Ammon's horn (tissue), 1 donor: Measurements from ENCODE around the gene CUX1.
"Not testable (repeated sequence)": the region's sequence is repeated elsewhere in the genome, so short reads cannot be mapped to it uniquely, and the experiment has no call there.

ENCODE experiments used
- DNase-seq: peaks from one replicate; pipeline ENCODE4 v3.0.0-alpha.2; 2016; ENCODE audit warnings: low spot score

The CUX1 gene, protein sequence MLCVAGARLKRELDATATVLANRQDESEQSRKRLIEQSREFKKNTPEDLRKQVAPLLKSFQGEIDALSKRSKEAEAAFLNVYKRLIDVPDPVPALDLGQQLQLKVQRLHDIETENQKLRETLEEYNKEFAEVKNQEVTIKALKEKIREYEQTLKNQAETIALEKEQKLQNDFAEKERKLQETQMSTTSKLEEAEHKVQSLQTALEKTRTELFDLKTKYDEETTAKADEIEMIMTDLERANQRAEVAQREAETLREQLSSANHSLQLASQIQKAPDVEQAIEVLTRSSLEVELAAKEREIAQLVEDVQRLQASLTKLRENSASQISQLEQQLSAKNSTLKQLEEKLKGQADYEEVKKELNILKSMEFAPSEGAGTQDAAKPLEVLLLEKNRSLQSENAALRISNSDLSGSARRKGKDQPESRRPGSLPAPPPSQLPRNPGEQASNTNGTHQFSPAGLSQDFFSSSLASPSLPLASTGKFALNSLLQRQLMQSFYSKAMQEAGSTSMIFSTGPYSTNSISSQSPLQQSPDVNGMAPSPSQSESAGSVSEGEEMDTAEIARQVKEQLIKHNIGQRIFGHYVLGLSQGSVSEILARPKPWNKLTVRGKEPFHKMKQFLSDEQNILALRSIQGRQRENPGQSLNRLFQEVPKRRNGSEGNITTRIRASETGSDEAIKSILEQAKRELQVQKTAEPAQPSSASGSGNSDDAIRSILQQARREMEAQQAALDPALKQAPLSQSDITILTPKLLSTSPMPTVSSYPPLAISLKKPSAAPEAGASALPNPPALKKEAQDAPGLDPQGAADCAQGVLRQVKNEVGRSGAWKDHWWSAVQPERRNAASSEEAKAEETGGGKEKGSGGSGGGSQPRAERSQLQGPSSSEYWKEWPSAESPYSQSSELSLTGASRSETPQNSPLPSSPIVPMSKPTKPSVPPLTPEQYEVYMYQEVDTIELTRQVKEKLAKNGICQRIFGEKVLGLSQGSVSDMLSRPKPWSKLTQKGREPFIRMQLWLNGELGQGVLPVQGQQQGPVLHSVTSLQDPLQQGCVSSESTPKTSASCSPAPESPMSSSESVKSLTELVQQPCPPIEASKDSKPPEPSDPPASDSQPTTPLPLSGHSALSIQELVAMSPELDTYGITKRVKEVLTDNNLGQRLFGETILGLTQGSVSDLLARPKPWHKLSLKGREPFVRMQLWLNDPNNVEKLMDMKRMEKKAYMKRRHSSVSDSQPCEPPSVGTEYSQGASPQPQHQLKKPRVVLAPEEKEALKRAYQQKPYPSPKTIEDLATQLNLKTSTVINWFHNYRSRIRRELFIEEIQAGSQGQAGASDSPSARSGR (N-terminal part only)

DNA sequence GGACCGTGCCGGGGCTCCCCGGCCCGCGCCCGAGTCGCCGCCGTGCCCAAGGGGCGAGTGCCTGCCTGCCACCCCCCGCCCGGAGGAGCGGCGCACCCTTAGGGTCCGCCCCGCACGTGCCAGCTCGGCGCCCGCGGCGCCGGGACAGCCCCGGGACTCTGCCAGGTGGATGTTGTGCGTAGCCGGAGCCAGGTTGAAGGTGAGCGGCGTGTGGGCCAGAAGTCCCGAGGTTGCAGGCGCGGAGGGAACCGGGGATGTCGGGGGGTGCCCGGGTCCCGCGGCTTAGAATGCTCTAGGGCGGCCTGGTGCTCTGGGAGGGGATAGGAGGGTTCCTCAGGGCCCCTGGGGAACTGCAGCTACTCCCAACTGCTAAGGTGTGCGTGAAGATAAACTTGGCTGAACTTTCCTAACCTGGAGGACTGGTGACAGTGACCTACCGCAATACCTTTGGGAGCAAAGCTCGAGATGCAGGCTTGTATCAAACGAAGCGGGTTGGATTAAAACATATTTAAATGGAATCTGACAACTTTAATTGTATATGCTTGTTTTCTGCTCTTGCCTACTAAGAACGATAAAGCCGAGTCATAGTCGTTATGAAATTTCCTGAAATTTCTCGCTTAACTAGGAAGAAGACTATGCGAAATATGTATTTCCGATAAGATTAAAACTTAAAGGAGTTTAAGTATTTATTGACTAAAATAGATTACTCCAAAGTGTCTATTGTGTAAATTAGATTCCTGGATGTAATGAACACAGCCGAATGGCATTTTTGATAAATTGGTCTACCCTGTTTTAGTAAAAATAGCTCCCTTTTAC, at the start of gene CUX1:
TSS of gene CUX1 (plus strand) at position 156 of the 816 bp plus-strand sequence. CDS start at position 170, 14 bp downstream.
- no peak for DNase-seq

DNA sequence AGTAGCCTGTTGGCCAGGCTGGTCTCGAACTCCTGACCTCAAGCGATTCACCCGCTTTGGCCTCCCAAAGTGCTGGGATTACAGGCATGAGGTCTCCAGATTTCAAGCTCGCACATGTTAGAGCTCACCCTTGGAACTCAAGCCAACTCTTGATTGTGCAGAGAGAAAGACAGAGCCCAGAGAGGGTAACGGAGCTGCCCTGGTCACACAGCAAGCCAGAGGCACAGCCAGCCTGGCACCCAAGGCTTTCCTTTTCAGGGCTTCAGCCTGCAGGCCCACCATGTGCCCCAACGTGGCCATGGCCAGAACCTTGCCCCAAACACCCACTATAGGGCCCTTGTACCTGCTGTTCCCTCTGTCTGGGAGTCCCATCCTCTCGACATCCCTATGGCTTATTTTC, 49.1 kb upstream of the CUX1 start:
- no peak for DNase-seq

DNA sequence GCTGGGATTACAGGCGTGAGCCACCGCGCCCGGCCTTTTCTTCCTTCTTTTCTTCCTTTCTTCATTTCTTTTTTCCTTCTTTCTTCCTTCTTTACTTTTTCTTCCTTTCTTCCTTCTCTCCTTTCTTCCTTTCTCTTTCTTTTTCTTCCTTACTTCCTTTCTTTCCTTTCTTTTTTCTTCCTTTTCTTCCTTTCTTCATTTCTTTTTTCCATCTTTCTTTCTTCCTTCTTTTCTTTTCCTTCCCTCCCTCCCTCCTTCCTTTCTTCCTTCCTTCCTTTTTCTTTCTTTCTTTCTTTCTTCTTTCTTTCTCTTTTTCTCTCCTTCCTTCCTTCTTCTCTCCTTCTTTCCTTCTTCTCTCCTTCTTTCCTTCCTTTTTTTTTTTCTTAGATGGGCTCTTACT, 47.0 kb upstream of the CUX1 start:
- no peak for DNase-seq

DNA sequence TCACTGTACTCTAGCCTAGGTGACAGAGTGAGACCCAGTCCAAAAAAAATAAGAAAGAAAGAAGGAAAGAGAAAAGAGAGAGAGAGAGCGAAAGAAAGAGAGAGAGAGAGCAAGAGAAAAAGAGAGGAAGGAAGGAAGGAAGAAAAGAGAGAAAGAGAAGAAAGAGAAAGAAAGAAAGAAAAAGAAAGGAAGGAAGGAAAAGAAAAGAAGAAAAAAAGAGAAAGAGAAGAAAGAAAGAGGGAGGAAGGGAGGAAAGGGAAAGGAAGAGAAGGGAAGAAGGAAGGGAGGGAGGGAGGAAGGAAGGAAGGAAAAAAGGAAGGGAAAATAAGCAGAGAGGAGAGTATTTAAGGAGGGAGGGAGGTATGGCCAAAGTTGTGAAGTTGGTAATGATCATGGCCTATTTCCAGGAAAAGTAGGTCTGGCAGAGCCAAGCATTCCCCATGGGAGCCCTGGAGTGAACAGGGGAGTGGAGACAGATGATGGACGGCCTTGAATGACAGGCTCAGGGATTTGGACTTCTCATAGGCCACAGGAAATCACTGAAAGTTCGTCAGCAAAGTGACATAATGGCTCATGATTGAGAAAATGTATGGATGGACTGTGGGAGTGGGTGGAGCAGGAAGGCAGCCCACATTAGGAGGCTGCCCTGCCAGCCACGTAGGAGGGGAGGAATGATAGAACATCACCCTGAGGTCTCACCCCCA, 44.8 kb upstream of the CUX1 start:
- no peak for DNase-seq

DNA sequence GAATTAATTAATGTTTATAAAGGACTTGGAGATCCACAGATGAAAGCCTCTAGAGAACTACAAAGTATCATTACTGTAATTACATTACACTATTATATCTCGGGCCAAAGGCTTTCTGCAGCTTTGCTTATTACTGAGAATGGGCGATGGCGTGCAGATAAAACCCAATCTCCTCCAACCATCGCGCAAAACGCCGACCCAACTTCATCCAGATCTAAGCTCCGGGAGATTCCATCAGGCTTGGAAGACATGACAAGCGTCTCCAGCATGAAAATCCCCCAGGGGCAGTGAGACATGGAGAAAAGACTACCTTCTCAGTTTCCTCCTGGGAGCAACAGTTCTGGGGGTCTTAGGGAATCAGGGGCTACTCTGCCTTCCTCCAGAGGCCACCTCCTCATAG, 42.2 kb upstream of the CUX1 start:
- DNase-seq: no peak

DNA sequence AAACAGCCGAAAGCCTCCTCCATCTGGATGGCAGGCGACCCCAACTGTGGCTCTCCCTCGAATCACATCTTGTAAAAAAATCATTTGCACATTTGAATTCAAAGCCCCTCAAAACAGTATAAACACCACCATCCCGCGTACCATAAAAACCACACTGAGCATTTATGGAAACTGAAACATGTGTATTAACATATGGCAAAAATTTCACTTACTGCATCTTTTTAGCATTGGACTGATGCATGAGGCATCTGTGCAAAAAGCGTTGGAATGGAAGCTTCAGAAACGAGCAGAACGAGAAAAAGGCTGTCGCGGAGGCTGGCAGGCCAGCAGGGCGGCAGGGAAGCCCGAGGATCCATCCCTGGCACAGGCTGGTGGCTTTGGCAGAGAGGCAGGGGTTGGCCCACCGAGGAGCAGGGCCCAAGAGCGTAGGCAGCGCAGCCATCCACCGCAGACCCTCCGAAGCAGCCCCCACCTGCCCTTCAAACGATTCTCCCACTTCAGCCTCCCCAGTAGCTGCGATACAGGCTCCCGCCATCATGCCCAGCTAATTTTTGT, 39.3 kb upstream of the CUX1 start:
- DNase-seq: peak; percentile 11

DNA sequence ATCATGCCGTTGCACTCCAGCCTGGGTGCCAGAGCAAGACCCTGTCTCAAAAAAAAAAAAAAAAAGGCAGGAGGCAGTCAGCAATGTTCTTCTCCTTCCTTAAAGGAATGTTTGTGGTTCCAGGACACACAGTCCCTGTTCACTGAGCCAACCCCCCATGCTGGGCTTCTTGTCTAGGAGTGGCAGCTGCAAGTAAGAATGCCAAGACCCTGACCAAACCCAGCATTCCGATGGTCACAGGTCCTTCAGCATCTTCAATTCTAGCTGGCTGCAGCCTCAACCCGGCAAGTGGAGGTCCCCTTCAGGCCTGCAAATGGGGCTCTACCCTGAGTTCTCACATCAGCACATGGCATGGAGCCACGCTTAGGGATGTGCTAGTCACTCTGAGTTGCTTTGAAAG, 38.2 kb upstream of the CUX1 start:
- no peak for DNase-seq

DNA sequence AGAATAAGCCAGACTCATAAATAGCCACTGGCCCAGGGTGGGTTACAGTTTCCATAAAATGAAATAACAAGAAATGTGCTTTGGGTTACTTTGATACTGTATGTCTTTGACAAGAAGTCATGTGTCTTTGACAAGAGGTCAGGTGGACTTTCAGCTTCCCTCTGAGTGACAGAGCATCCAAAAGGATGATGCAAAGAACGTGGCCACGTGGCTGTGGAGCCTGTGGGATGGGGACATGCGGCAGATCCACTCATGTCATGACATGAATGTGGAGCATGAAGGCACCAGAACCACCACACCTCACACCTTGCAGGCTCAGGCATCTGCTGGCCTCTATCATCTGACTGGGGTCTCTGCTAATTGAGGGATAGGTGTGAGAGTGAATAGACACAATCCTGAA, 37.1 kb upstream of the CUX1 start:
- no peak for DNase-seq

DNA sequence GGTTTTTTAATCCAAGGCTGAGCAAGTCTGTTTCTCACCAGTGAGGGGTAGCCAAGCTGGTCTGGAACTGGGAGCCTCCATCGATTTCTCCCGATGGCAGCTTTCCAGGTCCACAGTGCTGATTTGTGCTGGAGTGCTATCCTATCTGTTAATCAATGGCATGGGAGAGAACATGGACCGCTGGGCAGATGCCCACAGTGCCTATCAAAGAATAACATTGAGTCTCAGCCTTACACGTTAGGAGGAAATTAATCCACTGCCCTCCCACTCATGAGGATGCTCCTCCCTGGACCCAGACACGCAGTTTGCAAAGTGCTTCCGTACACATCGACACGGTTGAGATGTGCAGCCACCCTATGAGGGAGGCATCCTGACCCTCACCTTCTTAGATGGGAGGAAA, 36.0 kb upstream of the CUX1 start:
- DNase-seq: no peak

DNA sequence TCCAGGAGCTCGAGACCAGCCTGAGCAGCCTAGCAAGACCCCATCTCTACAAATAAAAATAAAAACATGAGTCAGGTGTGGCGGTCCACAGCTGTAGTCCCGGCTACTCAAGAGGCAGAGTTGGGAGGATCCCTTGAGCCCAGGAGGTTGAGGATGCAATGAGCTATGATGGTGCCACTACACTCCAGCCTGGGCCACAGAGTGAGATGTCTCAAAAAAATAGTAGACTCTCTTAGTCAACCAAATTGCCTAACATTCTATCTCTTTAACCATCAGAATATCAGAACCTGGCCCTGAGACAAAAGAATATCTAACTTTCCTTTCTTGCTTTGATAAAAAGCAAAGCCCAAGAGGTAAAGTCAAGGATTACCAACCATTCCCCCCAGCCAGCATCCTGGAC, 35.0 kb upstream of the CUX1 start:
- DNase-seq: no peak

DNA sequence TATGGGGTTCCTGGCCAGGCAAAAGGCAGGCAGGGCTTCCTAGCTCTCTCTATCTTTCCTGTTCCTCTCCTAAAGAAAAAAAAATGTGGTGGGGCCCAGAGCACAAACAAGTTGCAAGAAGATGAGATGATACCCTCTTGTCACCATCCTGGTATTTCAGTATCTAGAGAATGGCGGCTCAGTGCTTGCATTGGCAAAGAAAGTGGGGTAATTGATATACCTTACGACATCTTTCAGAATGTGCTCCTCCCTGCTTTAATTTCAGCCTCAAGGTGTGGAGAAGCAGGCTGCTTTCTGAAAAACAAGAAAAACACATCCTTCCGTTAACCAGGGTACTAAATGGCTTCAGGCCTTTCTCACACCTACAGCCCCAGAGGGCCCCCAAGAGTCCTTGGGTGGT, 34.5 kb upstream of the CUX1 start:
- DNase-seq: no peak

DNA sequence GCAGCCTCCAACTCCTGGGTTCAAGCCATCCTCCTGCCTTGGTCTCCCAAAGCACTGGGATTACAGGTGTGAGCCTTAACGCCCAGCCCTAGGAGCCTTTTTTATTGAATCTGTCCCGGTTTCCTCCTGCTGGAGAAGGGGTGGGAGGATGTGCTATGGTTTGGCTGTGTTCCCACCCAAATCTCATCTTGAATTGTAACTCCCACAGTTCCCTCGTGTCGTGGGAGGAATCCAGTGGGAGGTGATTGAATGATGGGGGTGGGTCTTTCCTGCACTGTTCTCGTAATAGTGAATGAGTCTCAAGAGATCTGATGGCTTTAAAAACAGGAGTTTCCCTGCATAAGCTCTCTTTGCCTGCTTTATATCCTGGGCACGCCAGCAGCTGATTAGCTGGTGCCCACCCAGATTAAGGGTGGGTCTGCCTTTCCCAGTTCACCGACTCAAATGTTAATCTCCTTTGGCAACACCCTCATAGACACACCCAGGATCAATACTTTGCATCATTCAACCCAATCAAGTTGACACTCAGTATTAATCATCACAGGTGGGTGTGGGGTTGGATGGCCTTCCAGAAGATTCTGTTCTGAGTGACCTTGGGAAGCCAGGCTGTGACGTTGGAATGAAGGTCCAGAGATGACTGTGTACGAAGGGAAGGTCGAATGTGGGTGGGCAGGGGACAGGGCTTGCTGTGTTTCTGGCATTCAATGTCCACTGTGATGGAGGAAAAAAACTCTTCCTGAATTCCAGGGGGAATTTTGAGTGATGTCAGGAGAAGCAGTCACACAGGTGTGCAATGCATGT, 33.8 kb upstream of the CUX1 start:
- DNase-seq: no peak

DNA sequence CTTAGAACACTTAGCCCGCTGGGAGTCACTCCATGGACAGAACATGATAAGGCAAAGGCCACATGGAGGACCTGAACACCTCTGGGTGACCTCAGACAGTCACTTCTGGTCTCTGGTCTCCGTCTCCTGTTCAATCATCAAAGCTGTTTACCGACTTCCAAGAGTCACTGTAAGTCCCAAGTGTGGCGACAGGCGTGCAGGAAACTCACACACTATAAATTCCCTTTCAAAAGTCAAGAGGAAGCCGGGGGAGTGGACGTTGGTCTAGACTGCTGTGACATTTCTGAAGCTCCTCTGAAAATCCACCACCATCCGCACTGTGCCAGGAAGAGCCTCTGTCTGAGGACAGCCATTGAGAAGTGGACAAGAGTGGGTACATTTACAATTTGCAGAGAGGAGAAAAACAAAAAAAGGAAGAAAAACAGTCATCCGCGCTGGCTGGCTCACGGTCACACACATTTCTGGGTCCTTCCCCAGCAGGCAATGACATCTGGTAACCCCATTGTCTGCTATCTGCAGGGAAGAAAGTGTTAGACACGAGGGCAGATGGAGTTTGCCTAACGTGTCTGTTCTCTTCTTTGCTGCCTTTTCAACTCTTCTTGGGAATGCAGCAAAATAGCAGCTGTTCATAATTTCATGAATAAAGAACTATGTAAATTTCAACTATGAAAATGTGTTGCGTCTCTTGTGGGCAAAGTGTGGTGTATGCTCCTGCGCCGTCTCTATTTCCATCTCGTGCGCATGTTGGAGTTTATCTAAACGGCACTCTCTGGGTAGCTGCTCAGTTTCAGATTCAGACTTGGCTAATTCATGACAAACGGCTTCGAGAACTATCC, 32.9 kb upstream of the CUX1 start:
- peak; percentile 19 for DNase-seq

DNA sequence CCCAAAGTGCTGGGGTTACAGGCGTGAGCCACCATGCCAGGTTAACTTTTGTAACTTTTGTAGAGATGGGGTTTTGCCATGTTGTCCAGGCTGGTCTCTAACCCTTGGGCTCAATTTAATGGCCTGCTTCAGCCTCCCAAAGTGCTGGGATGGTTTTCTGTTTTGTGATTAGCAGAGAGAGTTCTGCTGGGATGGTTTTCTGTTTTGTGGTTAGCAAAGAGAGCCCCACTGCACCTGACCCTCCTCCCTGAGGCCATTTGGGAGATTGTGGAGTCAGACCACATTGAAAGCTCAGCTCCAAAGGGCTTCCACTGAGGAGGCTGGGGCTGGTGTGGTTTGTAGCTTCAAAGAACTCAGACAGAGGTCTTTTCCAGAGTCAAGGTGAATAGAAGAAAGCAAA, 29.6 kb upstream of the CUX1 start:
- no peak for DNase-seq

DNA sequence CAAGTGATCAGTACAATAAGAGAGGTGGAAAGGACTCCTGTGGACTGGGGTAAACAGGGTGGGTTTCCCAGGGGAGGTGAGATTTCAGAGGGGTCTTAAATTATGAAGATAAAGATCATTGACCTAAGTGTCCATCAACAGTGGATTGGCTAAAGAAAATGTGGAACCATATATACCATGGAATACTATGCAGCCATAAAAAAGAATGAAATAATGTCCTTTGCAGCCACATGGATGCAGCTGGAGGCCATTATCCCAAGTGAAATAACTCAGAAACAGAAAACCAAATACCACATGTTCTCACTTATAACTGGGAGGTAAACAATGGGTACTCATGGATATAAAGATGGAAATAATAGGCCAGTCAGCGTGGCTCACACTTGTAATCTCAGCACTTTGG, 28.9 kb upstream of the CUX1 start:
- no peak for DNase-seq

DNA sequence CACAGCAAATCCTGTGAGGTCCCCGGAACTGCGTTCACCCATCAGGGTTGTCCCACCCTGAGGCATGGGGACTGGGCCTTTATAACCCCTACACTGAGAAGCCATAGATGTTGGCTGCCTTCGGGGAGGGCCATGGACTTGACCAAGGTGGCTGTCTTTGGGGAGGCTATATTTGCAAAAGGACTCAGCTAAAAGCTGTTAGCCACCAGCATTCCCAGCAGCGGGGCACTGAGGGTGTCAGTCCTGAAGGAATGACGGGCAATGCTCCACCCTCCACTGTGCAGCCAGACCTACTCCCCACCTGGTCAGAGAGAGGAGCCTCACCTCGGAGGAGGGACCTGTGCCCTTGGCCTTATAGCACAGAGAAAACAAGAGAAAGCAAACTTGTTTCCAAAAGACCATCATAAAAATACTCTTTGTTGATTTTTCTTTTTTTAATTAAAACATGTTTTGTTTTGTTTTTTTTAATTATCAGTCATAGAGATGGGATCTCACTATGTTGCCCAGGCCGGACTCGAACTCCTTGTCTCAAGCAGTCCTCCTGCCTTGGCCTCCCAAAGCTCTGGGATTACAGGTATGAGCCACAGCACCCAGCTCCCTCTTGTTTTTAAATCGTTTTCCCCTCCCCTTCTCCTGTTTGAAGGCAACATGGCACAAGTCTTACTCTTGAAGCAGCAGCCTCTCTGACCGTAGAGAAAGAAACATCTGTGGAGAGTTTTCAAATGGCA, 26.7 kb upstream of the CUX1 start:
- DNase-seq: no peak

DNA sequence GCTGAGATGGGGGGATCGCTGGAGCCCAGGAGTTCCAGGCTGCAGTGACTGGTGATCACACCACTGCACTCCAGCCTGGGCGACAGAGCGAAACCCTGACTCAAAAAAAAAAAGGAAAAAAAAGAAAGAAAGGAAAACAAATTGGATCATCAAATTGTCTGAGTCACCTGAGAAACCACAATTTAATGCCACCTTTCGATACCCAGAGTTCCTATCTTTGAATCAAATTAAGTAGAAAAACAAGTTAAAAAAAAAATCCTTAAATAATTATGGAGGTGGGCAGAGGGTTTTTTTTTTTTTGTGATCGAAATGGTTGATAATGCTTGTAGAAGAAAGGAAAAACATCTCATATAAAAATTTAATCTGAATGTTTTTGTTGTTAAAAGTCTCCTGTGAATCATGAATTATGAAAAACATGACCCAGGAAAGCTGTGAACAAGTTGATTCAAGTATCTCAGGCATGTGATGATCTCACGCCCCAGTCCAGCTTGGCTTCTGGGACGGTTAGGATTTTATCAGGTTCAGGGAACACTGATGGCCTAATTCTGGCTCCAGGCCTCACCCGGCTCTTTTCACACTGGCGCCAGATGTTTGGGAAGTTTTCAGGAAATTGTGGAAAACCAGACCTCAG, 25.3 kb upstream of the CUX1 start:
- DNase-seq: no peak

DNA sequence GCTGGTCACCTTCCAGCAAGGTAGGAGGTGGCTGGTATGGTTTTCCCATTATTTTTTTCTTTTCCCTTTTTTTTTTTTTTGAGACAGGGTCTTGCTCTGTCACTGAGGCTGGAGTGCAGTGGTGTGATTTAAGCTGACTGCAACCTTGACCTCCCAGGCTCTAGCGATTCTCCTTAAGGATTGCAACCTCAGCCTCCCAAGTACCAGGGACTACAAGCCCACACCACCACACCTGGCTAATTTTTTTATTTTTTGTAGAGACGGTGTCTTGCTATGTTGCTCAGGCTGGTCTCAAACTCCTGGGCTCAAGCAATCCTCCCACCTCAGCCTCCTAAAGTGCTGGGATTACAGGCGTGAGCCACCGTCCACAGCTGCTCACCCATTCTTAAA, 24.7 kb upstream of the CUX1 start:
- not testable (repeated sequence) for DNase-seq
